GM12878 (cell line): ENCODE data around the gene EEF1AKMT3. TPM values are rescaled to one million over a fixed set of nuclear protein-coding genes. Genes with fewer than 3 reads are reported as not detected.
A peak's percentile ranks its signal among the peaks of the same experiment; 100 is the strongest.

Experiments
- ATAC-seq: fragments of 200-7000 bp; cut with Tn5 transposase; 3 replicates; pipeline ENCODE4 v1.9.1; 2020; ENCODE audit warnings: mild to moderate bottlenecking, moderate library complexity
- BruUV-seq: library from RNA; stranded (reverse); fragments of 400-500 nt; replicated peaks from 2 replicates; lab custom pipeline; 2021; lab: Mats Ljungman, UMichigan
- CTCF ChIA-PET: fragments of 300-600 bp; sonication (Branson Sonifier 250); formaldehyde crosslinking; extraction: SDS; loops from one replicate; lab custom pipeline; 2021; ENCODE audit warnings: inconsistent platforms; lab: Yijun Ruan, JAX
- POLR2A ChIA-PET: fragments of 350-600 bp; formaldehyde crosslinking; extraction: SDS; loops from one replicate; lab custom pipeline; 2021; ENCODE audit warnings: inconsistent platforms; lab: Charles Lee
- RAD21 ChIA-PET: fragments of 300-600 bp; sonication (Branson Sonifier 250); formaldehyde crosslinking; loops from one replicate; lab custom pipeline; 2023; ENCODE audit warnings: antibody characterized with exemption; ENCODE audit not compliant: unreplicated experiment; lab: Charles Lee
- SMC1A ChIA-PET: fragments of 300-600 bp; sonication (Branson Sonifier 250); formaldehyde crosslinking; loops from one replicate; lab custom pipeline; 2023; ENCODE audit not compliant: unreplicated experiment, uncharacterized antibody; lab: Charles Lee
- DNase-seq: peaks from one replicate; pipeline ENCODE4 v3.0.0-alpha.2; 2011; ENCODE audit warnings: low read depth, low spot score
- FAIRE-seq: peaks from 3 replicates; lab custom pipeline; 2011; peaks lifted over from hg19 to GRCh38; lab: Jason Lieb, UNC
- H2AFZ ChIP-seq: 2 replicates; pipeline ENCODE4 v1.6.0; 2011; ENCODE audit warnings: low read depth, low read length, control low read depth; ENCODE audit not compliant: control insufficient read depth
- H3K27ac ChIP-seq: 2 replicates; pipeline ENCODE4 v1.5.1; 2011; ENCODE audit warnings: control low read depth; ENCODE audit not compliant: control insufficient read depth, insufficient read depth
- H3K27me3 ChIP-seq, 2 experiments: replicated peaks in 1 of 2; 2 replicates each; pipeline versions ENCODE4 v1.6.0 to v1.6.1; 2011; ENCODE audit warnings: low read length in 1 of 2; ENCODE audit not compliant: control insufficient read depth in 2 of 2, insufficient read depth in 2 of 2
- H3K36me3 ChIP-seq, 2 experiments: 2 replicates each; pipeline ENCODE4 v1.5.1; 2011; ENCODE audit warnings: low read length in 1 of 2; ENCODE audit not compliant: control insufficient read depth in 2 of 2, insufficient read depth in 2 of 2
- H3K4me1 ChIP-seq: 2 replicates; pipeline ENCODE4 v1.6.1; 2011; ENCODE audit warnings: mild to moderate bottlenecking, low read length, moderate library complexity, mixed read lengths; ENCODE audit not compliant: control insufficient read depth, insufficient read depth
- H3K4me2 ChIP-seq: 2 replicates; pipeline ENCODE4 v1.6.0; 2011; ENCODE audit warnings: control low read depth; ENCODE audit not compliant: control insufficient read depth, insufficient read depth
- H3K4me3 ChIP-seq: fragments of 200-600 bp; sonication (generic); 2 replicates; pipeline ENCODE4 v1.5.1; 2016
- H3K79me2 ChIP-seq: 2 replicates; pipeline ENCODE4 v1.6.0; 2011; ENCODE audit warnings: low read length; ENCODE audit not compliant: control insufficient read depth, insufficient read depth
- H3K9ac ChIP-seq: 2 replicates; pipeline ENCODE4 v1.8.0; 2011; ENCODE audit warnings: low read length, control low read depth, mixed read lengths; ENCODE audit not compliant: control insufficient read depth, insufficient read depth
- H3K9me3 ChIP-seq: replicated peaks from 3 replicates; pipeline ENCODE4 v1.5.1; 2011; ENCODE audit warnings: mild to moderate bottlenecking, low read length; ENCODE audit not compliant: control insufficient read depth, insufficient read depth
- H4K20me1 ChIP-seq: 2 replicates; pipeline ENCODE4 v1.6.0; 2011; ENCODE audit not compliant: control insufficient read depth, insufficient read depth
- BHLHE40 ChIP-seq, 2 experiments: fragments of 450-650 bp in 1 of 2; IDR thresholded peaks; 2 replicates each; pipeline ENCODE4 v1.6.1; 2011 to 2017; ENCODE audit warnings: low read depth in 2 of 2, borderline replicate concordance in 1 of 2, improper control_type of control experiment in 1 of 2, low read length in 1 of 2, mild to moderate bottlenecking in 1 of 2
- BMI1 ChIP-seq: fragments of 450-650 bp; IDR thresholded peaks from 2 replicates; pipeline ENCODE4 v1.6.1; 2016; ENCODE audit warnings: mild to moderate bottlenecking, moderate library complexity, borderline replicate concordance
- GATAD2B ChIP-seq: fragments of 450-650 bp; conservative IDR thresholded peaks from 2 replicates; pipeline ENCODE4 v1.6.1; 2017; ENCODE audit warnings: low read depth, mild to moderate bottlenecking, moderate library complexity
- IRF4 ChIP-seq: IDR thresholded peaks from 2 replicates; pipeline ENCODE4 v1.6.1; 2011; ENCODE audit warnings: low read depth, low read length
- JUNB ChIP-seq: IDR thresholded peaks from 2 replicates; pipeline ENCODE4 v1.6.1; 2016; ENCODE audit warnings: antibody characterized with exemption, mild to moderate bottlenecking
- LARP7 ChIP-seq: fragments of 450-650 bp; IDR thresholded peaks from 2 replicates; pipeline ENCODE4 v1.6.1; 2017; ENCODE audit warnings: mild to moderate bottlenecking
- MEF2B ChIP-seq: fragments of 450-650 bp; IDR thresholded peaks from 2 replicates; pipeline ENCODE4 v1.6.1; 2018; ENCODE audit warnings: mild to moderate bottlenecking, moderate library complexity; ENCODE audit not compliant: partially characterized antibody, poor library complexity, severe bottlenecking
- MTA2 ChIP-seq: fragments of 450-650 bp; IDR thresholded peaks from 2 replicates; pipeline ENCODE4 v1.6.1; 2016; ENCODE audit warnings: low read depth, mild to moderate bottlenecking, moderate library complexity
- MTA3 ChIP-seq: IDR thresholded peaks from 2 replicates; pipeline ENCODE4 v1.6.1; 2012; ENCODE audit warnings: low read length, inconsistent platforms, borderline replicate concordance
- PAX5 ChIP-seq: IDR thresholded peaks from 2 replicates; pipeline ENCODE4 v1.6.1; 2011; ENCODE audit warnings: low read depth, low read length, borderline replicate concordance
- POLR2AphosphoS5 ChIP-seq: IDR thresholded peaks from 2 replicates; pipeline ENCODE4 v1.6.1; 2011; ENCODE audit warnings: mild to moderate bottlenecking, low read length, inconsistent platforms
- RB1 ChIP-seq: fragments of 450-650 bp; formaldehyde crosslinking; IDR thresholded peaks from 2 replicates; pipeline ENCODE4 v1.6.1; 2017; ENCODE audit warnings: mild to moderate bottlenecking, borderline replicate concordance
- SIN3A ChIP-seq: IDR thresholded peaks from 2 replicates; pipeline ENCODE4 v1.6.1; 2012; ENCODE audit warnings: low read depth, low read length, improper control_type of control experiment
- ZBED1 ChIP-seq: IDR thresholded peaks from 2 replicates; pipeline ENCODE4 v1.6.1; 2016; ENCODE audit warnings: borderline replicate concordance
- WGBS: methylation state at CpG from one replicate; pipeline ENCODE4 v1.1.6; 2016; ENCODE audit warnings: low lambda C conversion rate; ENCODE audit not compliant: insufficient replicate concordance, insufficient coverage; ENCODE audit errors: missing lambda C conversion rate; 5-methylcytosine and 5-hydroxymethylcytosine counted together
- in situ Hi-C: fragments of 300-500 bp; cut with MboI; formaldehyde crosslinking; loops from 9 replicates; pipeline ENCODE4 v1.14.3; 2018; ENCODE audit warnings: mixed read lengths
- intact Hi-C: fragments of 100-400 bp; cut with micrococcal nuclease; formaldehyde crosslinking; loops from one replicate; pipeline ENCODE4 v1.14.2; 2022; ENCODE audit not compliant: unreplicated experiment
- polyA plus RNA-seq, 11 experiments: library from polyadenylated mRNA; depleted of rRNA in 4 of 11; unstranded in 6 of 11; stranded (reverse) in 5 of 11; fragments of >200 nt; fragmentation: Nextera tagmentation in 4 of 11; fragmentation: Illumina TruSeq in 1 of 11; extraction: Ambion mirVana in 4 of 11; extraction: Trizol in 1 of 11; gene quantifications; 1 replicate in 1 of 11; 2 replicates in 10 of 11; pipeline versions ENCODE4 v1.2.1 to v1.2.3, GENCODE V29; 2011 to 2016; ENCODE audit warnings: inconsistent platforms in 2 of 11, missing spikeins in 2 of 11, low read depth in 1 of 11
- total RNA-seq, 4 experiments: library from RNA; depleted of rRNA in 3 of 4; stranded (reverse); fragments of >200 nt in 3 of 4; fragmentation: Illumina TruSeq in 1 of 4; extraction: Trizol in 1 of 4; gene quantifications; 2 replicates each; pipeline versions ENCODE4 v1.2.1 to v1.2.3, GENCODE V29; 2013 to 2021
- TF ChIP-seq, protein P1 (sequence below): fragments of 450-650 bp; IDR thresholded peaks from 2 replicates; pipeline ENCODE4 v1.6.1; 2017; ENCODE audit warnings: antibody characterized with exemption, mild to moderate bottlenecking, moderate library complexity
- TF ChIP-seq, protein P2 (sequence below): fragments of 450-650 bp; IDR thresholded peaks from 2 replicates; pipeline ENCODE4 v1.6.1; 2018; ENCODE audit warnings: mild to moderate bottlenecking, low read depth, moderate library complexity; ENCODE audit not compliant: partially characterized antibody
- TF ChIP-seq, protein P3 (sequence below): IDR thresholded peaks from 2 replicates; pipeline ENCODE4 v1.6.1; 2011; ENCODE audit warnings: low read depth, low read length, improper control_type of control experiment, borderline replicate concordance

EEF1AKMT3 gene
- total and polyA plus RNA-seq, 10 of the 15 experiments (the other 5 are each of a cell fraction or from before 2014, with no cell fraction given), result 1.2 to 8.2 (median 3.5) TPM

DNA sequence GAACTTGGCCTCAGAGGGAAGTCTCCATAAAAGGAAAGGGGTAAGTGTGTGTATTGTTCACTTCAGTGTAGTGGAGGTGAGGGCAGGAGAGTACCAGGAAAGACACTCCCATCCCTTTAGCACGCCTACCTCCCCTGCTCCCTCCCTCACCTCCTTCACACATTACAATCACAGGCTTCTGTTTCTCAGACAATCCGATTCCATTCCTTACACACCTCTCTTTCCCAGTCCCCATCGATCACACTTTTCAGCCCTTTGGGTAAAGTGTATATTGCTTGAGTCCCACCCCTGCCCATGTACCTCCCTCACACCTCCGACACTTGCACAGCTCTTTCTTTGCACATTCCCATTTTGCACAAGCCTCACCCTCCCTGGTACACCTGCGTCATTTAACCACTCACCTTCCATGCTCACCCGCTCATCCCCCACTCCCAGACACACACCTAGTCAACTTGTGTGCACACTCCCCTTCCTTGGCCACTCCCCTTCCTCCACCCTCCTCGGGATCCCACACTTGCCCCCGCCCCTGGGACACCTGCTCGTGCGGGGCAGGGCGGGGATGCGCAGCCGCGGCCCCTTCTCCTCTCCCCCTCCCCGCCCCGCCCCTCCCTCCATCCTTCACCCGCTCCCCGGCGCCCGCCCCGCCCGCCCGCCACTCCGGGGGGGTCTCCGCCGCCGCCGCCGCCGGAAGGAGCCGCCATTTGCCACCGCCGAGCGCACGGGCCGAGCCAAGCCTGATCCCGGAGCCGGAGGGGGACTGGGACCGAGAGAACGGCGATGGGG lies 17.8 kb upstream of the EEF1AKMT3 start, which contains the start of gene MARCHF9:
MARCHF9 (plus strand) TSS at position 693 of the 783 bp plus-strand sequence. CDS start 426 bp downstream, outside the sequence.
- BruUV-seq, result no TSS peak
- peak; percentile 56 for ATAC-seq
- peak within 1 kb of the TSS; percentile 43; the same call in 1 of the 2 replicates for H3K27ac ChIP-seq
- POLR2A ChIA-PET, result interaction anchor here (0.7 to 2.5 kb wide), 3 partner anchors 10 to 147 kb away, joined by 3 to 19 read pairs (median 5); partner anchors contain the start of gene TSPAN31
- SMC1A ChIA-PET, result interaction anchor here (1.4 kb wide), 1 partner anchor 13 kb away, joined by 5 read pairs; no protein-coding TSS in a partner anchor
- peaks cover 27% of the 10 kb centered on the region for H3K4me1 ChIP-seq
- H3K36me3 ChIP-seq, result peaks cover 0 to 5% of the 10 kb centered on the region in 2 experiments; a peak in 2 of 4 replicates
- no peak for DNase-seq
- peak within 1 kb of the TSS; percentile 61 for H3K4me2 ChIP-seq
- peak within 1 kb of the TSS; percentile 85 for H3K4me3 ChIP-seq
- peaks cover 25% of the 10 kb centered on the region for H3K79me2 ChIP-seq
- peak within 1 kb of the TSS; percentile 42 for H2AFZ ChIP-seq
- RAD21 ChIA-PET, result no interaction called here
- in situ Hi-C loops (no loop called here), intact Hi-C loops (loop anchor here (5.0 to 10.0 kb wide), 2 partner anchors 78 to 280 kb away; partner anchors contain the start of gene ARHGAP9)
- H3K9ac ChIP-seq, result peak within 1 kb of the TSS; percentile 60
- no peaks in the 10 kb centered on the region; the same call in 1 of the 2 replicates for H4K20me1 ChIP-seq
- H3K9me3 ChIP-seq, result no peaks in the 10 kb centered on the region; the same call in 2 of the 3 replicates
- no peaks in the 10 kb centered on the region for H3K27me3 ChIP-seq
- no peak for FAIRE-seq
- CTCF ChIA-PET, result interaction anchor here (0.6 to 4.7 kb wide), 3 partner anchors 13 to 30 kb away, joined by 3 to 62 read pairs (median 3); partner anchors contain the start of gene CYP27B1
- WGBS, result 5% methylated on average over 19 of the region's 41 CpGs
- TF ChIP-seq MTA2 (peak; percentile 43), MTA3 (no peak), POLR2AphosphoS5 (no peak), BHLHE40 (IDR thresholded peaks at IDR 0.05; ENCODE audit: borderline replicate concordance in 1 of 2, low read depth in 2 of 2, low read length in 1 of 2) (peak; percentile 73 to 89; a peak in 3 of 4 replicates), MEF2B (peak; percentile 42), SIN3A (no peak), PAX5 (no peak), RB1 (no peak), ZBED1 (no peak), GATAD2B (no peak), LARP7 (no peak), BMI1 (no peak), IRF4 (no peak), JUNB (no peak)
- TF ChIP-seq, protein P1, sequence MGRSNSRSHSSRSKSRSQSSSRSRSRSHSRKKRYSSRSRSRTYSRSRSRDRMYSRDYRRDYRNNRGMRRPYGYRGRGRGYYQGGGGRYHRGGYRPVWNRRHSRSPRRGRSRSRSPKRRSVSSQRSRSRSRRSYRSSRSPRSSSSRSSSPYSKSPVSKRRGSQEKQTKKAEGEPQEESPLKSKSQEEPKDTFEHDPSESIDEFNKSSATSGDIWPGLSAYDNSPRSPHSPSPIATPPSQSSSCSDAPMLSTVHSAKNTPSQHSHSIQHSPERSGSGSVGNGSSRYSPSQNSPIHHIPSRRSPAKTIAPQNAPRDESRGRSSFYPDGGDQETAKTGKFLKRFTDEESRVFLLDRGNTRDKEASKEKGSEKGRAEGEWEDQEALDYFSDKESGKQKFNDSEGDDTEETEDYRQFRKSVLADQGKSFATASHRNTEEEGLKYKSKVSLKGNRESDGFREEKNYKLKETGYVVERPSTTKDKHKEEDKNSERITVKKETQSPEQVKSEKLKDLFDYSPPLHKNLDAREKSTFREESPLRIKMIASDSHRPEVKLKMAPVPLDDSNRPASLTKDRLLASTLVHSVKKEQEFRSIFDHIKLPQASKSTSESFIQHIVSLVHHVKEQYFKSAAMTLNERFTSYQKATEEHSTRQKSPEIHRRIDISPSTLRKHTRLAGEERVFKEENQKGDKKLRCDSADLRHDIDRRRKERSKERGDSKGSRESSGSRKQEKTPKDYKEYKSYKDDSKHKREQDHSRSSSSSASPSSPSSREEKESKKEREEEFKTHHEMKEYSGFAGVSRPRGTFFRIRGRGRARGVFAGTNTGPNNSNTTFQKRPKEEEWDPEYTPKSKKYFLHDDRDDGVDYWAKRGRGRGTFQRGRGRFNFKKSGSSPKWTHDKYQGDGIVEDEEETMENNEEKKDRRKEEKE, result no peak
- TF ChIP-seq, protein P2, sequence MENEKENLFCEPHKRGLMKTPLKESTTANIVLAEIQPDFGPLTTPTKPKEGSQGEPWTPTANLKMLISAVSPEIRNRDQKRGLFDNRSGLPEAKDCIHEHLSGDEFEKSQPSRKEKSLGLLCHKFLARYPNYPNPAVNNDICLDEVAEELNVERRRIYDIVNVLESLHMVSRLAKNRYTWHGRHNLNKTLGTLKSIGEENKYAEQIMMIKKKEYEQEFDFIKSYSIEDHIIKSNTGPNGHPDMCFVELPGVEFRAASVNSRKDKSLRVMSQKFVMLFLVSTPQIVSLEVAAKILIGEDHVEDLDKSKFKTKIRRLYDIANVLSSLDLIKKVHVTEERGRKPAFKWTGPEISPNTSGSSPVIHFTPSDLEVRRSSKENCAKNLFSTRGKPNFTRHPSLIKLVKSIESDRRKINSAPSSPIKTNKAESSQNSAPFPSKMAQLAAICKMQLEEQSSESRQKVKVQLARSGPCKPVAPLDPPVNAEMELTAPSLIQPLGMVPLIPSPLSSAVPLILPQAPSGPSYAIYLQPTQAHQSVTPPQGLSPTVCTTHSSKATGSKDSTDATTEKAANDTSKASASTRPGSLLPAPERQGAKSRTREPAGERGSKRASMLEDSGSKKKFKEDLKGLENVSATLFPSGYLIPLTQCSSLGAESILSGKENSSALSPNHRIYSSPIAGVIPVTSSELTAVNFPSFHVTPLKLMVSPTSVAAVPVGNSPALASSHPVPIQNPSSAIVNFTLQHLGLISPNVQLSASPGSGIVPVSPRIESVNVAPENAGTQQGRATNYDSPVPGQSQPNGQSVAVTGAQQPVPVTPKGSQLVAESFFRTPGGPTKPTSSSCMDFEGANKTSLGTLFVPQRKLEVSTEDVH, result no peak
- TF ChIP-seq, protein P3, sequence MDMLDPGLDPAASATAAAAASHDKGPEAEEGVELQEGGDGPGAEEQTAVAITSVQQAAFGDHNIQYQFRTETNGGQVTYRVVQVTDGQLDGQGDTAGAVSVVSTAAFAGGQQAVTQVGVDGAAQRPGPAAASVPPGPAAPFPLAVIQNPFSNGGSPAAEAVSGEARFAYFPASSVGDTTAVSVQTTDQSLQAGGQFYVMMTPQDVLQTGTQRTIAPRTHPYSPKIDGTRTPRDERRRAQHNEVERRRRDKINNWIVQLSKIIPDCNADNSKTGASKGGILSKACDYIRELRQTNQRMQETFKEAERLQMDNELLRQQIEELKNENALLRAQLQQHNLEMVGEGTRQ, result no peak
